ENCODE measurements around the gene ITSN1.
"Not testable (repeated sequence)": the region's sequence is repeated elsewhere in the genome, so short reads cannot be mapped to it uniquely, and the experiment has no call there.

Gene ITSN1

DNA sequence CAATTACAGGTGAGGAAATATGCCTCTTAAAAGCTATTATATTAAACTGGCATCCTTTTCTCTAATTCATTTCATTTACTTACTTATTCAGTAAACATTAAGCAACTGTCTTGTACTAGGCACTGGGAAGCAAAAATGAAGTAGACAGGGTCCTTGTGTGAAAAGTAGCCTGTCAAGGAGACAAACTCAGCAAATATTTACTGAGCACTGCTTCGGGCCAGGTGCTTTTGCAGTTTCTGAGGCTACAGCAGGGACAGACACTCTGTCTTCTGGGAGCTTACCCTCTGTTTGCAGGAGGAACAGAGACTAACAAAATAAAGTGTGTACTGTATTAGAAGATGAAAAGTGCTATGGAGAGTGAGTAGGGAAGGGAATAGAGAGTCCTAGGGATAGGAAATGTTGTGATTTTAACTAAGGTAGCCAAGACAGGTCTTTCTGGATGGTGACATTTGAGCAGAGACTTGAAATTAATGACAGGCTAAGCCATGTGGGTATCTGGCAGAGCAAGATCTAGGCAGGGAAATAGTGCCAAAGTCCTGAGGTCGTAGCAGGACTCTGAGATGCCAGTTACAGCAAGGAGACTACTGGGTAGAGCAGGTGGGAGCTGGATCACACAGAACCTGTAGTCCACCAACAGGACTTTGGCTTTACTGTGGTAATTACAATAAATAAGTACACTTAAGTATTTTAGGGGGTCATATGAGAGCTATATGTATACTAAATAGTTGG, 133.0 kb downstream of the ITSN1 start:
- no peak for FAIRE-seq

DNA sequence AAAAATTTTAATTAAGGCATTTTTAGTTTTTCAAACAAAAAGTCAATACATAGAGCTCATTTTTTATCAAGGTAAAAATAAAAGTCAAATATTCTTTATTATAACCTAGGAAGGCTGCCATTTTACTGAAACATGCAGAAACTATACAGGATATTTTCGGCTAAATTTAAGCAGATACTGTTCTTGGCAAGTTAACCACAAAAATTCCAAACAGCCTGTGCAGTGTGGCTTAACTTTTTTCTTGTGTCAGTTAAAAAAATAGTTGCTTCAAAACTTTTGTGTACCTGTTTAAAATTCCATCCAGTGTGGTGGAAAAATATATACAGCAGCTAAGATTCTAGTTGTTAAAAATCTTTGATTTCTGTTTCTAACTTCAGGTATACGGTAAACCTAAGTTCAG, 138.3 kb downstream of the ITSN1 start:
- no peak for FAIRE-seq

DNA sequence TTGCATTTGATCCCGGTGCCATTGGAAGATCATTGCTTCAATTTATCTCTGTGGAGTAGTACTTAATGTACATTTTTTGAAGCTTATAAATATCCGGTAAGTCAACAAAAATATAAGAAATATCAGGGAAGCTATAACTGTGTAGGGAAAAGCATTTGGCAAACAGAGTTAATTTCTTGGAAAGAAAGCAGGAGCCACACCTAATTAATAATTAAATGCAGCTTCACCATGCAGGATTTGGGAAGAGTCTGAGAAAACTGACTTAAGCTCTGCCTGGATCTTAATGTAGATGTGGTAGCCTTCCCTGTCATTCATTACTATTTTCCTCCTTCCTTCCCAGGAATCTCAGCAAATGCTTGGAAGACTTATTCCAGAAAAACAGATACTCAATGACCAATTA, 138.8 kb downstream of the ITSN1 start:
- no peak for FAIRE-seq

DNA sequence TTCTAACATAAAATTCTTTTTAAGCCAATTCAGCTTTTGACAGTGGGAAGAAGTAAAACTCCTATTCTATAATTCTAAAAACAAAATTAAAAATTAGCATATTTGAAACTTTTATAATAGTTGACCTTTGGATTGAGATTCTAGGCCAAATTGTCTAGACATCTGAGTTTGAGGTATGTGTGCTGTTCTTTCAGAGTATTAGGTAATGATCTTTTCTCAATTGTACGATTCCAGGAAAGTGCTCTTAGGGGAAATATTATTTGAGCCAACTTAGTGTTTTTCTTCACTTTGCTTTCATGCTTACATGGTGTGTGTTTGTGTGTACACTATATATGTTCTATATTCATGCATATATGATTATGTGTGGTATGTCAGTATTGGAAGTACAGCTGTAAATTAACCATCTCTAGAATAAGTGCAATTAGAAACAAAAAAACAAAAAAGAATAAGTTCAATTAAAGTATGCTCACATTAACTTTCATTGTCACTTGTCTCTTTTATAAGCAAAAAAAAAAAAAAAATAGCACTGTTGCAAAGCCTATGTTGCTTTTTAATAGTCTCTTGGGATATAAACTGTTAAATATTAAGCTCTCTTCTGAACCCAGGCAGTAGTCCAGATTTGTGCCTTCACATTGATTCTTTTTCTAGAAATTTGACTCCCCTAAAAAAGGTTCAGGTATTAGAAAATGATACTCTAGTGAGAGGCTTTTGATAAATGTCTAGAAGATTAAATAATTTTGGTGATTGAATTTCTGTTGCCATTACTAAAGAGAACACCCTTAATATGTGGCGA, 141.1 kb downstream of the ITSN1 start:
- no peak for FAIRE-seq

DNA sequence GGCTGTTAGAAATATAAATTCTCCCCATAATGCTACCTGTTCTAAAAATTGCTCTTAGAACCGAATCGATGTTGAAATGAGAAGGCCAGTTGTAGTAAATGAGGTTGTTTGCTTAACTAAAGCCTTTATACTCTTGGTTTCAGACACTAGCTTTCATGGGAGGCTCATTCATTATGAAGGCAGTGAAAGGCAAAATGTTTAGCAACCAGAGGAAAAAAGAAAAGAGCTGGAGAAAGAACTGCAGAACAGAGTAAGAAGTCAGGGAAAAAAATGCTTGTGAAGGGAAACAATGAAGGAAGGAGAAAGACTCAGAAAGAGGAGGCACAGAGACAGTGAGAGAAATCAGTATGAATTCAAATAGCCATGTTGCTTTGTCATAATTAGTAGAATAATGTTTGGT, 145.1 kb downstream of the ITSN1 start:
- no peak for FAIRE-seq

DNA sequence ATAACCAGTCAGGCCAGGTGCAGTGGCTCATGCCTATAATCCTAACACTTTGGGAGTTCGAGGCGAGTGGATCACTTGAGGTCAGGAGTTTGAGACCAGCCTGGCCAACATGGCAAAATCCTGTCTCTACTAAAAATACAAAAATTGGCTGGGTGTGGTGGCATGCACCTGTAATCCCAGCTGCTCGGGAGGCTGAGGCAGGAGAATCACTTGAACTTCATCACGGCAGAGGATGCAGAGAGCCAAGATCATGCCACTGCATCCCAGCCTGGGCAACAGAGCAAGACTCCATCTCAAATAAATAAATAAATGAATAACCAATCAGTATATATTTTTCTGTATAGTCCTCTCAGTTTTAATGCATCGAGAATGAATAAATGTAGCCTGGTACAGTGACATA, 146.1 kb downstream of the ITSN1 start:
- FAIRE-seq = not testable (repeated sequence)

DNA sequence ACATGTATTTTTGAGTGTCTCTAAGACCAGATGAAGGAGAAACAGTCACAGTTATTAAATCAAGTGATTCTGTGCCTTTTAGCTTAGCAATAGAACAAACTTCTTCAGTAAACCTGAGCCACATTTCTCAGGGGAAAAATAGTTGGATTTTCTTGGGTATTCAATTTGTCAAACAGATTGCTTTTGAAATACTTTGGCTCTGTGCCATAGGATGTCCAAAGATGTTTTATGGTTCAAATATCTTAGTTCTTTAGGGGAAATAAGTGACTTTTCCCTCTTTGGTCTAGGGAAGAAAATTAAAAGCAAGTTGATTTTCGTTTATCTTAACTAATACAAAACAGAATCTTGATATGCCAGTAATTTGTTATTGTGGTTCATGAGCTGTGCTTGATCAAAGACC, 147.4 kb downstream of the ITSN1 start:
- no peak for FAIRE-seq

DNA sequence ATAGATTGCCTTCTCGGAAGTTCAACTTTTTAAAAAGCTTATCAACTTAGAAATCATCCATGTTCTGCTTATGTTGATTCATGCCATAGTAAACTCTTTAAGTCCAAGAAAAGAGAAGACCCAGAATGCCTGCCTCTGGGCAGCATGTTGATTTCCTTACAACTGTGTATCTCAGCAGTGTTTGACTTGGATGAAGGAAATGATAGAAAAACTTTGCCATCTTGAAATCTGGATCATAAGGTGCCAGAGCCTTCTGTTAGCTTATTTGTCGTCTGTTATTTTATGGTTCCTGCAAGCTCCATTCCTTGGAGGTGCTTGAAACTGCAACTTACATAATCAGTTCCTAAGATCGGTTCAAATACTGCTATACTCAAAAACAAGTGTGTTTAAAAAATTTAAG, 148.8 kb downstream of the ITSN1 start:
- FAIRE-seq = no peak

DNA sequence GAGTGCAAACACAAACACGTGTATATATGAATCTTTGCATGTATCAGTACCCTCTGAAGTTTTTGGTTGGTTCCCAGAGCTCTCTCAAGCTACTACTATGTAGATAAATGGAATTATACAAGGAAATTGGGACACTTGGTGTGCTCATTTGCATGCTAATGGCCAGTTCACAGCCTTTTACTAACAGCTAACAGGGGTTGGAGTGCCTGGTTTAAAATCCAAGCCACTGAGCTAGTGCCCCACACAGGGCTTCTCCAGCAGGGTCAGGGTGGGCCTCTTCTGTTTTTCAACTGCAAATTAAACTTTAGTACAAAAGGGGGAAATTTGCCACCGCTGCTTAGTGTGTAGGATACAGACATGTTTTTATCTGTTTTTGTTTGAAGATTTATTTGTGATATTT, 152.3 kb downstream of the ITSN1 start:
- FAIRE-seq = no peak

DNA sequence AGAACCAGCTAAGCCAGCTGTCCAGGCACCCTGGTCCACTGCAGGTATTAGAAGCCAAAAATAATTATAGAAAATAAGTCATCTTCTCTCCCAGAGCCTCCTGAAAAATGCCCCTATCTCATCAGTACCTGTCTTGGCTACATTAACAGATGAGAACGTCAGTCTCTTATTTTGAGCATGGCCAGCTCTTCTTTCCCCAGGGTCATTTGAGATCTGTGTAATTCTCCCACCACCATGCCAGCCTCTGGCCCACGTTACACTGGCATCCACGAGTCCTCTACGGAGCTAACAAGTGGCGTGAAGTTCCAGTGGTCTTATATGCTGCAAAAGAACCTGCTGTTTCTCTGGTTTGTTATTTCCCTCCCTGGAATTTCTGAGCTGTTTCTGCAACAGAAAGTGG, 155.3 kb downstream of the ITSN1 start:
- FAIRE-seq = no peak

DNA sequence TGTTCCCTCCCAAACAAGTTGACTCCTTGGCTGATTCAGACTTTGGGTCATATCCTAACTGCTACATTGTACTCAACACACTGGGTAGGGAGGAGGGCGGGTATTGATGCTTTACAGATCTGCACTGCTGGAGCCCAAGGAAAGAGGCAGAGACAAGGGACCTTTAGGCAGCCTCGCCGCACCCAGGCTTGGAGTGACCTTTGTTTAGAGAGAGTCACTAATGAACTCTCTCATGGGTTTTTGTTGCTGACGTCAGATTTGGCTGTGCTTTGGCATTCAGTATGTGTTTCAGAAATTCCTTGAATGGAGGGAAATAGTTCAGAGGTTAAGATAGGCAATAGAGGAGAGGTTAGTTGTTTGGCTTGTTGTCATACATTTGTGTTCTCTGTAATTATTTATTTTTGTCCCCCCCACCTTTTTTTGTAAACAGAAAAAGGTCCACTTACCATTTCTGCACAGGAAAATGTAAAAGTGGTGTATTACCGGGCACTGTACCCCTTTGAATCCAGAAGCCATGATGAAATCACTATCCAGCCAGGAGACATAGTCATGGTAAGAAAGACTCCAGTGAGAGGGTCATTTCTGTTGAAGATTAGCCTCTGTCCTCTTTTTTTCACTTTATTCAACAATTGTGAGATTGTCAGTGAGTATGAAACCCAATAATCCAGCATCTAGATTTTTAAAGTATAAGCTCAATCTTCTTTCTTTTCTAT, 157.2 kb downstream of the ITSN1 start:
- FAIRE-seq = no peak

DNA sequence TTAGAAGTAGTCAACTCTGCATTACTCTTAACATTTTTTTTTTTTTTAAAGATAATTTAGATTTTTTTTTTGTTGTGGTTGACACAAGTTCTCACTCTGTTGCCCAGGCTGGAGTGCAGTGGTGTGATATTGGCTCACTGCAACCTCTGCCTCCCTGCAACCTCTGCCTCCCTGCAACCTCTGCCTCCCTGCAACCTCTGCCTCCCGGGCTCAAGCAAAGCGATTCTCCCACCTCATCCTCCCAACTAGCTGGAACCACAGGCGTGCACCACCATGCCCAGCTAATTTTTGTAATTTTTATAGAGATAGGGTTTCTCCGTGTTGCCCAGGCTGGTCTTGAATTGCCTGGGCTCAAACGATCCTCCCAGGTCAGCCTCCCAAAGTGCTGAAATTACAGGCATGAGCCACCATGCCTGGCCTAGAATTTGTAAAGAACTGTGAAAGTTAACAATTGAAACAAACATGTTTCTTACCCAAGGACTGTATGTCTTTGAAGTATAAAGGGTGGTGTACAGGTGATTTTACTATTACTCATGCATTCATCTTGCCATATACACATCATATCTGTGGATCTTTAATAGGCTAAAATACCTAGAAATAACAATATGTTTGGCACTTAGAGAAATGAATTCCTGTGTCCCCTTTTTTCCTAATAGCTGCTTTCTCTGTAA, 158.6 kb downstream of the ITSN1 start:
- no peak for FAIRE-seq

DNA sequence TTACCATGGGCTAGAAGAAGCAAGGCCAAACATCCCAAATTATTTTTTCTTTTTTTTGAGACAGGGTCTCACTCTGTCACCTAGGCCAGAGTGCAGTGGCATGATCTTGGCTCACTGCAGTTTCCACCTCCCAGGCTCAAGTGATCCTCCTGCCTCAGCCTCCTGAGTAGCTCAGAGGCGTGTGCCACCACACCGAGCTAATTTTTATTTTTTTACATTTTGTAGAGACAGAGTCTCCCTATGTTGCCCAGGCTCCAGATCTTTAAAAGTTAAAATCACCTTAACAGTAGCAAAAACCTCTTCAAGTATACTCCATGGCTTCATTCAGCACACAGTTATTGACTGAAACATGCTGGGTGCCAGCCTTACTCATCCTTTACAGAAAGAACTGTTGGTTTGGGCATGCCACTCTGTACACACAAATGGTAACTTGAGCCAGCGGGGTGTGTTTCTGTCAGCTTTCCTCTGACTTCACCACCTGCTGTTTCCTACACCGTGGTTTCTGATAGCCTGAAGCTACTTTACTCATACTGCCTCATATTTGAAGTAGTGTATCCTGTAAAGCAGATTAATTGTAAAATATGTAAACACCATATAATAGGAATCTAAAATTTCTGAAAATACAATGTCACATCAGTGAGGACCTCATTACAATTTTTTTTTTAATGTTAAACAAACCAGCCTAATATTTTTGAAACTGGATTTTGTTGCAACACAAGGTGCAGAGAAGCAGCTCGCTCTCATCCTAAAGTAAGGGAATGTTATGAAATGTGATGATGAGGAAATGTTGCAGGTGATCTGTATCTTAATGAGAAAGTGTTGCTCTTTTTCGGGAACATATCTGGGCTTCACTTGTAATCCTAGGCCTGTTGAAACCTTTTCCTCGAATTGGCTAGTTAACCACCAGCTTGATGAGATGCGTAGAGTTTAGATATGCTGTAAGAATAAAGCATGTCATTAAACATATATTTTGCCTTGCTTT, 159.4 kb downstream of the ITSN1 start:
- no peak for FAIRE-seq

DNA sequence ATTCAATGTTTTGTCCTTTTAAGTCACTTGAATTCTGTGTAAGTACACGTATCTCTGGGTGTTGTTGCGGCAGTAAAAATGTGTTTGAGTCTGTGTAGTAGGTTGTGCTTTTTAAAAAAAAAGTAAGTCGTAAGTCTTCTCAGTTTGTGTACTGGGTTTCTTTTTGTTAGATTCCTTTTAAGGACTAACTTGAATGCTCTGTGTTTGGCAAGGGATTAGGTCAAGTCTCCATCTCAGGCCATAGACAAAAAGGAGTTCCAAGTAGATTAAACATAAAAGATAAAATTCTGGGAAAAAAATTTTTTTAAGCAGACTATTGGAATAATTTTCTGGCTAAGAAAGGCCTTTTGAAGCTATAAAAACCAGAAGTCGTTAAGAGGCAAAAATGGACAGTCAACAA, 160.2 kb downstream of the ITSN1 start:
- FAIRE-seq = no peak

DNA sequence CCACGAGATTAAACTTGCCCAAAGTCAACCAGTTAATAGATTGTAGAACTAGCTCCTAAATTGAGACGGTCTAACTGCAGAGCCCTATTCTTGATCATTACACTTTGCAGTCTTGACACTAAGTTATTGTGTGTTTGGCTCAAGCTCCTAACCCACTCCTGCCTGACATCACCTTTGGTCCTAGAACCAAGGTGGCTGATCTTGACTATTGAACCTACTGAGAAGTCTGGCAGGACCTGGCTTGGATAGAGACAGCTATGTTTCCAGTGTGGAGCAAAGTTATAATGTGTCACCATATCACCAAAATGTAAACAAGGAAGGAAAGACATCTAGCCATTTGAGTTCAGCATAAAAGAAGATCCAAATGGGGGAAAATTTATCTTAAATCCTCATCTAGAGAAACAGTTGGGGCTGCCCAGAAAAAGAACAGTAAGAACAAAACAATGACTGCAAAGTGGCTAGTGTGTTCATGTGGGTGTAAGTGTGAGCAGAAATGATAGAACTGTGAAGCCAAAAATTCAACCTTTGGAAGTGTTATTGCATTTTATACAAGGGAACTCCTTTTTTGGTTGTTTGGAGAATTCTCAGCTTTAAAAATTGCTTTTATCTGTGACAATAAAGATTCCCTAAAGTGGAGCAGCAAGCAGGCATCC, 166.5 kb downstream of the ITSN1 start:
- no peak for FAIRE-seq

DNA sequence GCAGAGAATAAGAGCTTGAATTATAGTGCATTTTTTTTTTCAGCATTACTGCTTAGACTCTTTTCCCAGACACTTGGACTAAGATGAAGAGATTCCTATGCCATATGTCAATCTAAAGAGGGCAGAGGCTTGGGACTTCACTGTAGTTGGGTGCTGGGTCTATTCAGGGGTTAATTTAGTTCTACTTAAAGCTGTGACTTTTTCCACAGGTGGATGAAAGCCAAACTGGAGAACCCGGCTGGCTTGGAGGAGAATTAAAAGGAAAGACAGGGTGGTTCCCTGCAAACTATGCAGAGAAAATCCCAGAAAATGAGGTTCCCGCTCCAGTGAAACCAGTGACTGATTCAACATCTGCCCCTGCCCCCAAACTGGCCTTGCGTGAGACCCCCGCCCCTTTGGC, 168.5 kb downstream of the ITSN1 start:
- no peak for FAIRE-seq

DNA sequence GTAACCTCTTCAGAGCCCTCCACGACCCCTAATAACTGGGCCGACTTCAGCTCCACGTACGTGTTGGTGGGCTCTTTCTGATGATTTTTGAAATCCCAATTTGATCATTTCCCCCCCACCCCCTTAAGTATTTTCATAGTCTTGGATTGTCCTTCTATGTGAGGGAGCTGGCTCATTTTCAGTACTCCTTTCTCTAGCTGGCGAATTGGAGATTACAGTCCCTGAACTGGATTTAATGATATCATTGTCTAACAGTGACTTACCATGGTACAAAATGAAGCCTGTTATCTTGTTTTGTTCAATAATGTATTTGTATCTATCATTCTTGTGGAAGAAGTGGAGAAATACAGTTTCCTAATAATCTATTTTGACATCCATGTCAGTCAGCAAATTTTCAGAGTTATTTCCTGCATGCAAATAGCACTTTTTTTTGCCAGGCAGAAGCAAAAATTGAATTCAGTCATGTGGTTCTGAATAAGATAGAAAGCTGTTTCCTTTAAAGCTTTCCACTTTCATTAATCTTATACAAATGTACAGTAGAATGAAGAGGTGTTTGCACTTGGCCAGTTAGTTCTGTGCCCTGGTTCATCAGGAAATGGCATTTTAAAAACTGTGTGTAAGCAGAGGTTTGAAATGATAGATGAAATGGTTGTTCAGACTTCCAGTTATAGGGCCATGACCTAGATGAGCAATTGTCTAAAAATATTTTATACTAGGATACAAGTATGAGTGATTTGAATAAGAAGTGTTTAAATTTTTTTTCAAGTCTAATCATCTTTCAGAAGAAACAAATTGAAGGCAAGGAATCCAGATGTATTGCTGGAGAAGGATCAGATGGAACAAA, 169.1 kb downstream of the ITSN1 start:
- no peak for FAIRE-seq

DNA sequence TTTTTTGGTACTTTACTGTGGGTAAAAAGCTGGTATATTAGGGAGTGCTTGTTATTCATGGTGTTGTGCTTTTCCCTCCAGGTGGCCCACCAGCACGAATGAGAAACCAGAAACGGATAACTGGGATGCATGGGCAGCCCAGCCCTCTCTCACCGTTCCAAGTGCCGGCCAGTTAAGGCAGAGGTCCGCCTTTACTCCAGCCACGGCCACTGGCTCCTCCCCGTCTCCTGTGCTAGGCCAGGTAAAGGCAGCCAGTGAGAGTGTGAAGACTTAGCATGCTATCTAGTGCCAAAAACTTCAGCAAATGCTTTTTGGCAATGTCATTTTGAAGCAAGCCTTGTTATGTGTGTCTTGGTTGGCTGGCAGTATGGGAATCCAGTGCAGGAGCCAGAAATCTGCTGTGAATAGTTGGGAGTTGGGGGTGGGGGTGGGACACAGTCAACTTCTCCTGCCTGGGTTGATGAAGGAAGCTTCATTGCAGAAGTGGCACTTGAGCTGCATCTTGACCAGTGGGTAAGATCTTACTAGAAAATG, 171.6 kb downstream of the ITSN1 start:
- FAIRE-seq = no peak

DNA sequence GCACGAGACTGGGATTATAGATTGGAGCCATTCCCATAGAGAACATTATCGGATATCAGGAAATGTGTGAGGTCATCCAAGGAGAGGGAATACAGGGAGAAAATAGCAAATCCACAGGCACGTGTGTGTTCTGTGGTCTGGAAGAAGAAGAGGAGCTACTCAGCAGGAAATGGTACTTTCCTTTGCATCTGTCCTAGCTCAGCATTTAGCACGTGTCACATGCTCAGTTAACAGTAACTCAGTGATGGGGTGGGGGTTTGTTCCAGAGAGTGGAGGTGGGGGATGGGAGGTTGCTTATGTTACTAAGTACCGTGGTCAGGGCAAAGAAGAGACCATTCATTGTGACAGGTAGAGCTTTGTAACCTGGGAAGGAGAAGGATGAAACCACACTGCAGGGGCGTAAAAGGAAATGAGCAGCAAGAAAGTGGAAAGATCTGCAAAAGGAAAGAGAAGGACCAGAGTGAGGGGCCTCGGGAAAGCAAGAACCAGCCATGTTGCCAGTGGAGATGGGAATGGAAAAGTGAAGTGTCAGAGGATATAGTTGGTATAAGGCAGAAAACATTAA, 172.9 kb downstream of the ITSN1 start:
- FAIRE-seq = no peak

DNA sequence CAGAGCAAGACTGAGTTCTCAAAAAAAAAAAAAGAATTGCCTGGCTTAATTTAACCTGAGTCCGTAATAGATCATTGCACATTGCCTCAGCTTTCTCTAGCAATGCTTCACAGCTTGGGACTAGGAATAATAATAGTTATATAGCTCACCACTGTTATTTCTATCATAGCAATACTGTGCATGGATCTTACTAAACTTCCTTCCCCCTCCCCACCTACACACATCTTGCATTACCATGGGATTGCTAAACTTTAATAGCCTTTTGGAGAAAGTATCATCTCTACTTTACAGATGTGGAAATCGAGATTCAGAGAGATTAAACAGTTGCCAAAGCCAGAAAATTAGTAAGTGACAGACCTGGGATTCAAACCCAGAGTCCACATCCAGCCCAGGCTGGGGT, 173.9 kb downstream of the ITSN1 start:
- no peak for FAIRE-seq

Measured in endometrium (tissue), 2 donors.